PC-3 (cell line): ENCODE results near the gene TMC1. TPM values are rescaled to one million over a fixed set of nuclear protein-coding genes. Genes with fewer than 3 reads are reported as not detected.

Experiments used
- ATAC-seq: fragments of 200-7000 bp; cut with Tn5 transposase; 2 replicates; pipeline ENCODE4 v1.9.1; 2020; ENCODE audit warnings: mild to moderate bottlenecking, moderate library complexity
- BruUV-seq: library from RNA; stranded (reverse); fragments of 400-500 nt; replicated peaks from 2 replicates; lab custom pipeline; 2021; lab: Mats Ljungman, UMichigan
- CTCF ChIA-PET: fragments of 300-600 bp; sonication (Branson Sonifier 250); formaldehyde crosslinking; loops from one replicate; lab custom pipeline; 2022; ENCODE audit warnings: antibody characterized with exemption; lab: Charles Lee
- POLR2A ChIA-PET: fragments of 300-600 bp; sonication (Branson Sonifier 250); formaldehyde crosslinking; loops from one replicate; lab custom pipeline; 2022; ENCODE audit warnings: antibody characterized with exemption; ENCODE audit not compliant: unreplicated experiment; lab: Charles Lee
- DNase-seq: peaks from one replicate; pipeline ENCODE4 v3.0.0-alpha.2; 2015
- H2AFZ ChIP-seq: fragments of 300-600 bp; sonication (generic); 2 replicates; pipeline ENCODE4 v1.6.0; 2016; ENCODE audit warnings: antibody characterized with exemption, low read length
- H3F3A ChIP-seq: fragments of 300-600 bp; sonication (generic); one replicate; pipeline ENCODE4 v1.6.0; 2017; ENCODE audit warnings: antibody characterized with exemption, low read length, control low read depth, mild to moderate bottlenecking; ENCODE audit not compliant: unreplicated experiment
- H3K27ac ChIP-seq: fragments of 300-600 bp; sonication (generic); 2 replicates; pipeline ENCODE4 v1.5.1; 2016; ENCODE audit warnings: mild to moderate bottlenecking, low read length
- H3K27me3 ChIP-seq: fragments of 300-600 bp; sonication (generic); 2 replicates; pipeline ENCODE4 v1.6.1; 2016; ENCODE audit warnings: low read length, mixed read lengths
- H3K36me3 ChIP-seq: fragments of 300-600 bp; sonication (generic); 2 replicates; pipeline ENCODE4 v1.6.1; 2016; ENCODE audit warnings: low read depth, mixed run types, low read length, mixed read lengths
- H3K4me1 ChIP-seq: fragments of 300-600 bp; sonication (generic); 2 replicates; pipeline ENCODE4 v1.5.1; 2016; ENCODE audit warnings: low read length; ENCODE audit not compliant: insufficient read depth
- H3K4me2 ChIP-seq: fragments of 300-600 bp; sonication (generic); 2 replicates; pipeline ENCODE4 v1.6.0; 2016; ENCODE audit warnings: low read length
- H3K4me3 ChIP-seq: fragments of 300-600 bp; sonication (generic); 2 replicates; pipeline ENCODE4 v1.5.1; 2016; ENCODE audit warnings: mild to moderate bottlenecking, low read length, mixed read lengths
- H3K79me2 ChIP-seq: fragments of 300-600 bp; sonication (generic); 2 replicates; pipeline ENCODE4 v1.6.1; 2017; ENCODE audit warnings: low read length, mixed read lengths
- H3K9ac ChIP-seq: fragments of 300-600 bp; sonication (generic); 2 replicates; pipeline ENCODE4 v1.6.0; 2016; ENCODE audit warnings: mild to moderate bottlenecking, low read length
- H3K9me2 ChIP-seq: fragments of 300-600 bp; sonication (generic); replicated peaks from 2 replicates; pipeline ENCODE4 v1.6.1; 2016; ENCODE audit warnings: mixed run types, low read length, mixed read lengths
- H3K9me3 ChIP-seq: fragments of 300-600 bp; sonication (generic); 2 replicates; pipeline ENCODE4 v1.6.1; 2016; ENCODE audit warnings: low read length, mixed read lengths
- H4K20me1 ChIP-seq: fragments of 300-600 bp; sonication (generic); 2 replicates; pipeline ENCODE4 v1.6.1; 2016; ENCODE audit warnings: low read length, mixed read lengths
- CTCF ChIP-seq: fragments of 300-600 bp; sonication (generic); conservative IDR thresholded peaks from 2 replicates; pipeline ENCODE4 v1.5.1; 2017; ENCODE audit warnings: antibody characterized with exemption, low read depth, mild to moderate bottlenecking, low read length
- EZH2 ChIP-seq: fragments of 300-600 bp; sonication (generic); IDR thresholded peaks from one replicate; pipeline ENCODE4 v1.6.1; 2017; ENCODE audit warnings: antibody characterized with exemption, mild to moderate bottlenecking, low read length; ENCODE audit not compliant: unreplicated experiment
- EZH2phosphoT487 ChIP-seq: fragments of 300-600 bp; sonication (generic); IDR thresholded peaks from 2 replicates; pipeline ENCODE4 v1.6.1; 2018; ENCODE audit warnings: mild to moderate bottlenecking, antibody characterized with exemption, low read length, borderline replicate concordance
- intact Hi-C: fragments of 100-400 bp; cut with micrococcal nuclease; formaldehyde crosslinking; loops from 2 replicates; pipeline ENCODE4 v1.9.0; 2023
- total RNA-seq: library from RNA; depleted of rRNA; stranded (reverse); fragments of >200 nt; gene quantifications from 2 replicates; pipeline ENCODE4 v1.2.3, GENCODE V29; 2014

The TMC1 gene
- total RNA-seq, 1 experiment from 2014 or later: 0.15 TPM

GRCh38 chr9:72476100-72476499 is 45.3 kb upstream of the TMC1 start:
- no peak overlapping the region for H2AFZ ChIP-seq
- DNase-seq (no peak), ATAC-seq (no peak)
- no peak overlapping the region for H3K9ac ChIP-seq
- H3K9me2 ChIP-seq: no peaks in the 10 kb centered on the region
- ChIA-PET POLR2A (no interaction called here), CTCF (no interaction called here)
- BruUV-seq: no TSS peak
- no peaks in the 10 kb centered on the region for H4K20me1 ChIP-seq
- no peak overlapping the region for H3K4me3 ChIP-seq
- no peaks in the 10 kb centered on the region for H3K27me3 ChIP-seq
- TF ChIP-seq EZH2: no peak
- TF ChIP-seq EZH2phosphoT487: no peak
- TF ChIP-seq CTCF: no peak
- intact Hi-C loops: loop anchor here (2.0 to 5.0 kb wide), 6 partner anchors 33 to 184 kb away; no protein-coding TSS in a partner anchor
- H3K27ac ChIP-seq: no peak overlapping the region
- H3K9me3 ChIP-seq: no peaks in the 10 kb centered on the region
- H3K4me2 ChIP-seq: peak overlapping the region; percentile 59; the same call in 1 of the 2 replicates
- H3F3A ChIP-seq: peaks cover 4% of the 10 kb centered on the region
- H3K4me1 ChIP-seq: peaks cover 40% of the 10 kb centered on the region
- no peaks in the 10 kb centered on the region for H3K79me2 ChIP-seq
- H3K36me3 ChIP-seq: no peaks in the 10 kb centered on the region

- Histone ChIP-seq H3K27me3 (no peaks in the 10 kb centered on the region), H3K4me3 (no peak overlapping the region), H2AFZ (no peak overlapping the region), H3F3A (peaks cover 4% of the 10 kb centered on the region), H3K36me3 (no peaks in the 10 kb centered on the region), H3K9me3 (no peaks in the 10 kb centered on the region), H3K4me1 (peaks cover 45% of the 10 kb centered on the region), H4K20me1 (no peaks in the 10 kb centered on the region), H3K9me2 (no peaks in the 10 kb centered on the region), H3K79me2 (no peaks in the 10 kb centered on the region), H3K9ac (no peak overlapping the region), H3K27ac (peak overlapping the region; percentile 58), H3K4me2 (peak overlapping the region; percentile 76)
- CTCF ChIA-PET: no interaction called here
- TF ChIP-seq EZH2 (no peak), CTCF (no peak), EZH2phosphoT487 (no peak)
- POLR2A ChIA-PET: interaction anchor here (0.6 kb wide), 1 partner anchor 112 kb away, joined by 3 read pairs; the partner anchor contains the start of gene ZFAND5
- DNase-seq (peak; percentile 97), ATAC-seq (peak; percentile 91)
- BruUV-seq: no TSS peak
- intact Hi-C loops: loop anchor here (1.0 to 5.0 kb wide), 7 partner anchors 34 to 185 kb away; no protein-coding TSS in a partner anchor
Observed at GRCh38 chr9:72476617-72477437, 44.6 kb upstream of the TMC1 start.
